HL-60 (cell line): ENCODE measurements around the gene MT4.

ENCODE experiments used
- DNase-seq, 2 experiments: peaks; one replicate each; pipeline ENCODE4 v3.0.0-alpha.2; 2010 to 2020; ENCODE audit warnings: low read depth in 1 of 2, low spot score in 1 of 2
- H3K27ac ChIP-seq: fragments of 250-450 bp; sonication (Bioruptor Pico); replicated peaks from 2 replicates; pipeline ENCODE4 v1.5.1; 2020; ENCODE audit warnings: mild to moderate bottlenecking, moderate library complexity
- H3K27me3 ChIP-seq: fragments of 250-450 bp; sonication (Bioruptor Pico); 2 replicates; pipeline ENCODE4 v1.5.1; 2021; ENCODE audit warnings: mild to moderate bottlenecking, moderate library complexity; ENCODE audit not compliant: insufficient read depth, poor library complexity, severe bottlenecking
- H3K4me3 ChIP-seq: replicated peaks from 2 replicates; pipeline ENCODE4 v1.5.1; 2011; ENCODE audit warnings: mild to moderate bottlenecking, control low read depth, low read length; ENCODE audit not compliant: insufficient read depth
- GABPA ChIP-seq: IDR thresholded peaks from 2 replicates; pipeline ENCODE4 v1.6.1; 2012; ENCODE audit warnings: low read depth
- POLR2AphosphoS5 ChIP-seq: IDR thresholded peaks from 2 replicates; pipeline ENCODE4 v1.6.1; 2012; ENCODE audit warnings: low read depth
- SPI1 ChIP-seq: IDR thresholded peaks from 2 replicates; pipeline ENCODE4 v1.6.1; 2012; ENCODE audit warnings: low read depth, mild to moderate bottlenecking, borderline replicate concordance
- TF ChIP-seq, protein P1 (sequence below): IDR thresholded peaks from one replicate; pipeline ENCODE4 v1.5.1; 2011; ENCODE audit warnings: low read length, control low read depth, inconsistent platforms; ENCODE audit not compliant: insufficient read depth
- TF ChIP-seq, protein P2 (sequence below): IDR thresholded peaks from 2 replicates; pipeline ENCODE4 v1.6.1; 2012; ENCODE audit warnings: low read depth; ENCODE audit not compliant: insufficient replicate concordance

MT4 gene

DNA sequence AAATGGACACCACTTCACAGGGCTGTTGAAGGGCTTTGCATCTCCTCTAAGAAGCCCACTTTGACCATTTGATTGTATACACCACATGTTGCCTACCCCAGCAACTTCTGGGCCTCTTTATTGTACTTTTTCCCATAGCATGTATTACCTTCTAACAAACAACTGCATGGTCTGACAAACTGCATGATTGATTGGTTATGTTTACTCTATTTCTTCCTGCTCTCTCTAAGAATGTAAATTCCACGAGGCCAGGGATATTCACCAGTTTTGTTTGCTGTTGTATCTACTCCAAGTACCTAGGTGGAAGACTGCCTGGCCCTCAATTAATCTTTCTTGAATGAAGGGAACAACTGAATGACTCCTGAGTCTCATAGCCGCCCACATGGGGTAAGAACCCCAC is 22.8 kb upstream of the MT4 start:
- DNase-seq, result no peak
- Histone ChIP-seq H3K4me3 (no peak overlapping the region), H3K27ac (no peak overlapping the region), H3K27me3 (peaks cover 3% of the 10 kb centered on the region)
- TF ChIP-seq, protein P1, sequence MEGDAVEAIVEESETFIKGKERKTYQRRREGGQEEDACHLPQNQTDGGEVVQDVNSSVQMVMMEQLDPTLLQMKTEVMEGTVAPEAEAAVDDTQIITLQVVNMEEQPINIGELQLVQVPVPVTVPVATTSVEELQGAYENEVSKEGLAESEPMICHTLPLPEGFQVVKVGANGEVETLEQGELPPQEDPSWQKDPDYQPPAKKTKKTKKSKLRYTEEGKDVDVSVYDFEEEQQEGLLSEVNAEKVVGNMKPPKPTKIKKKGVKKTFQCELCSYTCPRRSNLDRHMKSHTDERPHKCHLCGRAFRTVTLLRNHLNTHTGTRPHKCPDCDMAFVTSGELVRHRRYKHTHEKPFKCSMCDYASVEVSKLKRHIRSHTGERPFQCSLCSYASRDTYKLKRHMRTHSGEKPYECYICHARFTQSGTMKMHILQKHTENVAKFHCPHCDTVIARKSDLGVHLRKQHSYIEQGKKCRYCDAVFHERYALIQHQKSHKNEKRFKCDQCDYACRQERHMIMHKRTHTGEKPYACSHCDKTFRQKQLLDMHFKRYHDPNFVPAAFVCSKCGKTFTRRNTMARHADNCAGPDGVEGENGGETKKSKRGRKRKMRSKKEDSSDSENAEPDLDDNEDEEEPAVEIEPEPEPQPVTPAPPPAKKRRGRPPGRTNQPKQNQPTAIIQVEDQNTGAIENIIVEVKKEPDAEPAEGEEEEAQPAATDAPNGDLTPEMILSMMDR, result no peak
- TF ChIP-seq GABPA, result no peak
- no peak for TF ChIP-seq SPI1
- TF ChIP-seq, protein P2, sequence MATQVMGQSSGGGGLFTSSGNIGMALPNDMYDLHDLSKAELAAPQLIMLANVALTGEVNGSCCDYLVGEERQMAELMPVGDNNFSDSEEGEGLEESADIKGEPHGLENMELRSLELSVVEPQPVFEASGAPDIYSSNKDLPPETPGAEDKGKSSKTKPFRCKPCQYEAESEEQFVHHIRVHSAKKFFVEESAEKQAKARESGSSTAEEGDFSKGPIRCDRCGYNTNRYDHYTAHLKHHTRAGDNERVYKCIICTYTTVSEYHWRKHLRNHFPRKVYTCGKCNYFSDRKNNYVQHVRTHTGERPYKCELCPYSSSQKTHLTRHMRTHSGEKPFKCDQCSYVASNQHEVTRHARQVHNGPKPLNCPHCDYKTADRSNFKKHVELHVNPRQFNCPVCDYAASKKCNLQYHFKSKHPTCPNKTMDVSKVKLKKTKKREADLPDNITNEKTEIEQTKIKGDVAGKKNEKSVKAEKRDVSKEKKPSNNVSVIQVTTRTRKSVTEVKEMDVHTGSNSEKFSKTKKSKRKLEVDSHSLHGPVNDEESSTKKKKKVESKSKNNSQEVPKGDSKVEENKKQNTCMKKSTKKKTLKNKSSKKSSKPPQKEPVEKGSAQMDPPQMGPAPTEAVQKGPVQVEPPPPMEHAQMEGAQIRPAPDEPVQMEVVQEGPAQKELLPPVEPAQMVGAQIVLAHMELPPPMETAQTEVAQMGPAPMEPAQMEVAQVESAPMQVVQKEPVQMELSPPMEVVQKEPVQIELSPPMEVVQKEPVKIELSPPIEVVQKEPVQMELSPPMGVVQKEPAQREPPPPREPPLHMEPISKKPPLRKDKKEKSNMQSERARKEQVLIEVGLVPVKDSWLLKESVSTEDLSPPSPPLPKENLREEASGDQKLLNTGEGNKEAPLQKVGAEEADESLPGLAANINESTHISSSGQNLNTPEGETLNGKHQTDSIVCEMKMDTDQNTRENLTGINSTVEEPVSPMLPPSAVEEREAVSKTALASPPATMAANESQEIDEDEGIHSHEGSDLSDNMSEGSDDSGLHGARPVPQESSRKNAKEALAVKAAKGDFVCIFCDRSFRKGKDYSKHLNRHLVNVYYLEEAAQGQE, result no peak
- no peak for TF ChIP-seq POLR2AphosphoS5

DNA sequence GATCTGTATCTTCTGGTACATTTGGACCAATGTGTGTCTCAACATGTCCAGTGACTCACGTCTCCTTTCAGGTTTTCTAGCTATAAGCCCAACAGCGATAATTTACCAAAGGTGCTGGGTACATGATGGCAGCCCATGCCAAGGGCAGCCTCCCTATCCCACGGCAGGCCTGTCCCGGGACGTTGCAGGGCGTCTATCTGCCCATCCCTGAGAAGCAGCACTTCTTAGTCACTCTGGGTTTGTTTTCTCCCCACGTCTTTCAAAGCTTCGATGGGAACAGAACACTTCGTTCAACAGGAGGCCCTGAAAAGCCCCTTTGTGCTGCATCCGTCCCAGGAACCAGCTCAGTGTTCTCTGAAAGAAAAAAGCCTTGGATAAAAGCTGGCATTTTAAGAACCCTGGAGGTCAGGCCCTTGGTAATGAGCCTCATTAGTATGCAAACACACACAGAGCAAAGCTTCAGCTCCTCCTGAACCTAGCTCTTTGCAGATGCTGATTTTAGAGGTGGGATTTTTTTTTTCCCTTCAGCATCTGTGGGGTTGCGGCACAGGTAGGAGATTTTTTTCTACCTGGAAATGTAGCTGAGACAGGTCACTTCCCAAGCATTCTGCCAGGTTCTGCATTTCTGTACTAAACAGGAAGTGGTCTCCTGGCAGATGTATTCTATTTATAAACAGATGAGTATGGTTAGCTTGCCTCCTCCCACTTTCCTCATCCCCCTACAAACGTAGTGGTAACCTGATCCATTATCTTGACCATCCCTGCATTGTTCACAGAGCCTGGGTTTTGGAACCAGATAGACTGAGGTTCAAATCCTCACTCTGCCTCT is 17.5 kb upstream of the MT4 start:
- H3K27me3 ChIP-seq, result peaks cover 3% of the 10 kb centered on the region
- DNase-seq, result no peak
- TF ChIP-seq SPI1, result peak; percentile 27; the same call in 1 of the 2 replicates
- no peak for TF ChIP-seq GABPA
- no peak overlapping the region for H3K27ac ChIP-seq
- H3K4me3 ChIP-seq, result no peak overlapping the region

DNA sequence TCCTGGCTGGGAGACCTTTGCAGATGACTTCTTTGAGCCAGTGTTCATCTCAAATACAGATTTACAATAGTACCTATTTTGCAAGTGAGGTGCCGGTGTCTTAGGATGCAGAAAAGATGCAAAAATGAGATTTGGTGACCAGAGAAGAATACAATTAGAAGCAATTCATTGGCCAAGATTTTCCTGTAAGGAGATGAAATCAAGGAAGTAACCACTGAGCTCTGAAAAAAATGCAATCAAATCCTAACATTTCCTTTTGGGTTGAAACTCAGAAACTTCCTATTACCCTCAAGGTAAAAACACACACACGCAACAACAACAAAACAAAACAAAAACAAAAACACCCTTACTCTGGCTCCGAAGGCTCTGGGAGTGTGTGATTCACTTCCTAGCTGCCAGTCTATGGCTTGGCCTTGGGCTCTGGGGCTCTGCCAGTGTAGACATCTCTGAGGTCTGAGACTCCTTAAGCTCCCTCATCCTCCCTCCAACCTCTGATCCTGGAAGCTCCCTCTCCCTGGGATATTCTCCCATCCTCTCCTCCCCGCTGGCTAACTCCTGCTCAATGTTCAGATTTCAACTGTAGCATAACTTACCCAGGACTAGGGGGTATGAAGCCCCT is 16.8 kb upstream of the MT4 start:
- TF ChIP-seq SPI1 (no peak), POLR2AphosphoS5 (no peak), GABPA (no peak)
- TF ChIP-seq, protein P1, result no peak
- TF ChIP-seq, protein P2, result no peak
- DNase-seq, result no peak
- peaks cover 3% of the 10 kb centered on the region for H3K27me3 ChIP-seq
- H3K27ac ChIP-seq, result no peak overlapping the region
- no peak overlapping the region for H3K4me3 ChIP-seq

DNA sequence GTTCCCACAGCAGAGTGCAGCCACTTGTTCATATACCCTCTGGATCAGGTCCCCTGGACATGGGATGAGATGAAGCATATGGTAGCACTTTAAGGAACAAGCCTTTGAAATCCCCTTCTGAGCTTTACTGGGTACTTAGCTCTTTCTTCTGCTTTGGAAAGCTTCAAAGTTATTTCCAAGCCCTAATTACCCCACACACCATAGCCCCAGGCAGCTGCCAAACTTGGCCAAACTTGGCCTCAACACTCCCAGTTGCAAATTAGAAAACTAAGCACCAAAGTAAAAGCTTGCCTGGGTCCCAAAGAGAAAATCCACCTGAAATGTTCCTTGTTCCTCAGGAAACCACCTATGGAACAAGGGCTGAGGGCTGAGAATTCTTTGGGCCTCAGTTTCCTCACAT is 15.7 kb upstream of the MT4 start:
- no peak overlapping the region for H3K4me3 ChIP-seq
- peaks cover 3% of the 10 kb centered on the region for H3K27me3 ChIP-seq
- TF ChIP-seq POLR2AphosphoS5, result no peak
- no peak for TF ChIP-seq GABPA
- TF ChIP-seq, protein P1, result no peak
- no peak for TF ChIP-seq SPI1
- TF ChIP-seq, protein P2, result no peak
- H3K27ac ChIP-seq, result no peak overlapping the region
- DNase-seq, result no peak
